Activated CD8-positive, alpha-beta memory T cell treated with anti-CD3 and anti-CD28 coated beads for 24 hours (primary cell): Measurements from ENCODE around the gene HOXB1.

Experiments used
- DNase-seq: peaks from one replicate; pipeline ENCODE4 v3.0.0-alpha.2; 2020

HOXB1 gene

DNA sequence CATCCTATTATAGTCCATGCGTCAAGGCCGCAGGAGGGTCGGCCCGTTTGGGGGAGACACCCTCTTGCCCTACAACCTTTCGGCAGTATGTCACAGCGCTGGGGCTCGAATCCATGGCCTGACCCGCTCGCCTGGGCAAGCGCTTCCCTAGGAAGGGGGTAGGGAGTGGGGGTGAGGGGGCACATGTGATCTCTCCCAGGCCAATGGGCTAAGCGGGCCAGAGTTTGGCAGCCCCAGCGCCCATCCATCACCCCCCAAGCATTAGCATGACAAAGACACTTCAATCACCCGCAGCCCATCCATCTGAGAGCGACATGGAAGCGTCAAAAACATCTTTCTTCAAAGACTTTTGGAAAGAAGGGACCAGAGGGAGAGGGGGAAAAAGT is at the start of gene HOXB1:
Gene HOXB1 (minus strand): TSS at position 125 of the 386 bp plus-strand sequence. CDS start 107 bp downstream, at position 18.
- DNase-seq: no peak

GRCh38 chr17:48579760-48580554 is 49.1 kb upstream of the HOXB1 start:
- DNase-seq: no peak

- DNase-seq: no peak
Measured at GRCh38 chr17:48579471-48579759, 48.6 kb upstream of the HOXB1 start.

- peak; percentile 82 for DNase-seq
Measured at GRCh38 chr17:48578616-48579470, 48.0 kb upstream of the HOXB1 start.

GRCh38 chr17:48577946-48578615 is 47.3 kb upstream of the HOXB1 start, which contains the start of gene HOXB4:
Gene HOXB4 (minus strand): TSS chr17:48578350. CDS start chr17:48578319, 31 bp downstream.
- DNase-seq: no peak

- DNase-seq: no peak
Measured at GRCh38 chr17:48577330-48577945, 46.6 kb upstream of the HOXB1 start.

GRCh38 chr17:48576479-48577309 is 45.9 kb upstream of the HOXB1 start:
- DNase-seq: no peak

- no peak for DNase-seq
Measured at GRCh38 chr17:48575673-48576478, 45.1 kb upstream of the HOXB1 start.

- DNase-seq: no peak
Measured at GRCh38 chr17:48575066-48575582, 44.3 kb upstream of the HOXB1 start.

- DNase-seq: no peak
Measured at GRCh38 chr17:48574505-48575065, 43.8 kb upstream of the HOXB1 start.

DNA sequence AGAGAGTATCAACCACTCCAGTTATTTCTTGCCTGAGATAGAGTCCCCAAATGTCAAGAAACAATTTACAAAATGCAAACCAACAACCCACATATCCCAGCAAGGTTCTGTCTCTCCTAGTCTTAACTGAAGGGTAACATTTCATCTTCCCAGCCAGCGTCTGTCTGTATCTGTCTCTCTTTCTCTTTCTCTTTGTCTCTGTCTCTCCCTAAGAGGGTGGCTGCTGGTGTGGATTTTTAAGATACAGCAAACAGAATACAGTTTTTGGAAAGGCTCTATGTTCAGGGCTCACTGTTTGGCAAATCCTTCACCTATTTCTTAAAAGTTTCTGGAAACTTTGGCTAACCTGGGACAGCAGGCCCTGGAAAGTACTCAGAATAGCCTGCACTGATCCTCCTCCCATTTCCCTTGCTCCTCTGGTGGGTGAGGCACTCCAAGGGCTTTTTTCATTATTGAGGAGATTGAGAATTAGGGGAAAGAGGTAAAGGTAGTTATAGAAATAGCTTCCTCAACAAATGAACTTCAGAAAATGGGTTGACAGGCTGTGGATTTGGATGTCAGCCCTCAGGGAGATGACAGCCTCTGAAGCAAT is 41.1 kb upstream of the HOXB1 start:
- DNase-seq: no peak

DNA sequence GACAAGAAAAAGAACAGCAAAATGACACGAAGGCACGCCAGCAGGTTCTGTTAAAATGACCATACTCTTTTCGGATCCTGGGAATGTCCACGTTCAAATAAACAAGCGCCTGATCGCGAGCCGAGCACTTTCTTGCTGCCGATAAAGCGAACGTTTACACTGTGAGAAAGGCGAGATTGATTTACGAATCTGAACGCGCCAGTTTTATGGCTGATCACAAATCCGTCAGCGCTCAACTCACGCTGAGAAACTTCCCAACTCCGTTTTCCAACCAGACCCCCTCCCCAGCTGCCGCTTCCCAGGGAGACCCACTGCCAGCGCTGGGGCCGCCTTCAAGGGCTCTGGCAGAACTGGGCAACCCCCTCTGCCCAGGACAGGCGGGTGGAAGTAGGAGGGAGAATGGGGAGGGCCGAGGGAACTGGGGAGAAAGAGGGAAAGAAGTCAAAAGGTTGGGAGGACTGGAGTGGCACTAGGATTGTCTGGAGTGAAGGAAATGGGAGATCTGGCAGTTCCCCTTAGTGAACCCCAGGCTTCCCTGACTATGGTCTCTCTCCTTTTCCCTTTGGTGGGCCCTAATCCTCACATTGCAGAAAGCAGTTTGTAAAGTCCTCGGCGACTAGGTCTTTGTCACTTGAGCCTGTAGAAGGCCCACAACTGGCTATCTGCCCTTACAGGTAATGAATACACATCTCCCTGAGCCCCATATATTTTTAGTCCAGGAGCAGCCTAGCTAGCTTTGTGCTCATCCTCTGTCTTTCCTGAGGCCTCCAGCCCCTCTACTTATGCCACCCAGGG is 40.4 kb upstream of the HOXB1 start:
- no peak for DNase-seq

DNA sequence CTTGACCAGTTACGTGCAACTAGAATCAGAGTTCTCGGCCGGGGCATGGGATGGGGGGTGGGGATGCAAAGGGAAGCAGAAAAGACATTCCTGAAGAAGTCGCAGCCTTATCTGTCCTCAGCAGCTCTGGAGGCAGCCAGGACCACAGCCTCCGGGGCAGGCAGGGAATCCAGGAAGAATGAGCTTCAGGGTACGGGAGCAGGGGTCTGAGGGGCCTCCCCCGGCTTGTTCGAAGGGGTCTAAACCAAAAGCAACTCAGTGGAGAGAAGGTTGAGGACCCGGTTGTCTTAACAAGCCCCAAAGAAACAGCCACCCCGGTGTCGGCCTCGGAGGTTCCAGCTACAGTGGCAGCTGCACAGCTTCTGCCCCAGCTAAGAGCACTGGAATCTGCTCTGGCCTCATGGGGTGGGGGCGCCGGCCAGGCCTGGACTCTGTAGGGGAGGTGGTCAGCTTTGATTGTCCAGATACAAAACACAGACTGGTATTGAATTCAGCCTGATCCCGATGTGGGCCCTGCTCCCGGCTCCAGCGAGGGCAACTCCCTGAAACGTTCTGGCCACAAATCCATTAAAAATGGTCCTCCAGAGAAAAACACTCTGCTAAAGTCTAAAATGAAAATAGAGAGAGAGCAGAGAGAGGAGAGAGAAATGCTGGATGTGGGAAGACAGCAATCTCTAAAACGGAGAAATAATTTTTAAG is 39.7 kb upstream of the HOXB1 start:
- no peak for DNase-seq

DNA sequence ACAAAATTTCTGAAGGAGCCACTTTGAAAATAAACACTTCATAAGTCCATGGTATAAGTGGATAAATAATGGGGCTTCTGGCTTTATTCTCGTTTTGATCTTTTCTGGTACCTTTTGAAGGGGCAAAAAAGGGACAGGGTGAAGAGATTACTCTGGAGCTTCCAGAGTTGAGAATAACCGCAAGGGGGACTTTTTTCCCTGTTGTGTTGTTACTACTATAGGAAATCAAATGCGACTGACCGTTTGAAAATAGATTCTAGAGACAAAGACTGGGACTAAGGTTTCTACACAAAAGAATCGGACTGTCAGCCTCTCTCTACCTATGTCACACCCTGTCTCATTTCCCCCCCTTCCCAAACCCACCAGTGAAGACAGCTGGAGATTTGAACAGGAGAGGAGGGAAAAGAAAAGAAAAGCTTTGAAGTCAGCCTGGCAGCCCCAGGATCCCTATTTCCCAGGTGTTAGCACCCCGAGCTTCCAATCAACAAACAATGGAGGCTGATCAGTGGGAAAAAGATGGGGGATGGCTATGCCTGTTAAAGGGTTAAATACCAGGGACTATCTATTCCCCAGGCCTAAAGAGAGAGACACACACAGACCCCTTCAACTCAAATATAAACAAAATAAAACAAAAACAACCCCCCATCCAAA is 39.0 kb upstream of the HOXB1 start:
- no peak for DNase-seq

GRCh38 chr17:48569240-48569582 is 38.4 kb upstream of the HOXB1 start:
- DNase-seq: no peak

DNA sequence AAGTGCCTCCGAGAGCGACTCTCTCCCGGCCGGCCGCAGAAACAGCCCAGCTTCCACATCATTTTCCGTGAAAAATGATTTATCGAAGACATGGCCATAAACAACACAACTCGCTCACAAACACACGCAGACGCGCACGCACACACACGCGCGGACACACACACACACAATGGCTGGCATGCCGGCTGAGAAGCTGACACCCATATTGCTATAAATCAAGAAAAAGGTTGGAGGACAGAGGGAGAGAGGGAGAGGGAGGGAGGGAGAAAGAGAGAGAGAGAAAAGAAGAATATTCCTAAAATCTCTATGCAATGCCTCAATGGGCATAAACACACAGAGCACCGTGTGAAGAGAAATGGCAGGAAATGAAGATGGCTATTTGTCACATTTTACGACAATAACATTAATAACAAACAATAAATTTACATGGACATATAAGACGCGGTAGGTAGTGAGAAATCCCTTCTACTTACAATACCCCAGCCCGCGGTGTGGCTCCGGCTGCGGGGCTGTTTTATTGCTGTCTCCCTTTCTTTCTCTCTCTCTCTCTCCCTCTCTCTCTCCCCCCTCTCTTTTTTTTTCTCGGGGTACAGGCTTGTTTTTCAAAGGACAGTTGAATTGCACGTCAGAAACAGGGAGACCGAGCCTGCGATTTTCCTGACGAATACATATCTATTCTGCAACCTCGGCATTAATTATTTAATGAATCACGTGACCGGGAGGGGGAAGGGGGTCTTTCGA is 37.9 kb upstream of the HOXB1 start:
- DNase-seq: no peak

DNA sequence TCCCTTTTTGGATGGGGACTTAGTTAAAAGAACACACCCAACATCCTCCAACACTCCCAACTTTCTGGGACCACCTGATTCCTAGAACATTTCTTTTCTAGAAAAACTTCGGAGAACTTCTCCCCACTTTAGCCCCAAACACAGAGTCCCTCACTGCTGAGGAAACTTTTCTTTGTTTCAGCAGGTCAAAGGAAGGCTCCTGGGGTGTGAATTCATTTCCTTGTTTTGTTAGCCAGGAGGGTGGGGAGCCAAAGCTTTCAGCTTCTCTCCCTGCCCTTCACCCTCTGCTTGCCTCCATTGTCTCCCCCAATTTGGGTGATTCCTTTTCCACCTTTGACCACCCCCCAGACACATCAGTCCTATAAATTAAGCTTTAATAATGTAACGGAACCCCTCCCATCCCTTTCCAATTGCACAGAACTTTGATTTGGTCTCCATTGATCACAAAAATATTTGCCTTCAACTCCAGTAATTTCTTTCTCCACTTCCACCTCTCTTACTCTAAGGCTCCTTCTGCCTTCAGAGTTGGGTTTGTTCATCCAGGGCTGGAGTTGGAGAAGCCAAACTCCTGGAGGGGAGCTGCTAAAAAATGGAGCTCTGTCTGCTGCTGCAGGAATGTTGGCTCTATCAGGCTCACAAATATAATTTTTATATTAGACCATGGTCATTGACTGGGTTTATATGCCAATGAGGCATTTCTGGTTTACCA is 37.0 kb upstream of the HOXB1 start:
- no peak for DNase-seq
